Measurements from ENCODE around the gene PIAS1. TPM values are rescaled to one million over a fixed set of nuclear protein-coding genes. Genes with fewer than 3 reads are reported as not detected.

PIAS1 gene
- total RNA-seq, 3 donors from 2014 or later (not counting 1 experiment from before 2014, with no cell fraction given): 94.7 to 103 (median 99.2) TPM

DNA sequence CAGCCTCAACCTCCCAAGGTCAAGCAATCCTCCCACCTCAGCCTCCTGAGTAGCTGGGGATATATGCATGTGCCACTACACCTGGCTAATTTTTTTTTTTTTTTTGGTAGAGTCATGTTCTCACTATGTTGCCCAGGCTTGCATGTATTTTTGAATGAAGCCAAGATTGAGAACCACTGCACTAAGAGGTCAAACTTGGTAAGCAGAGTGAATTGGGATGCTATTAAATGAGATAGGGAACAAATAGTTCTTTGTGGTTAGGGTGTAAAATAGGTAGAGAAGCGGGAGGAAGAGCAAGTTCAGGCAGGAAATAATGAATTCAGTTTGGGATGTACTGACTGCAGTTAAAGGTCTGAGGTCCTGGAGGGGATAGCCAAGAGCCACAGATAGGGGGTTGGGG lies 39.9 kb upstream of the PIAS1 start:
- TF ChIP-seq, protein P1, sequence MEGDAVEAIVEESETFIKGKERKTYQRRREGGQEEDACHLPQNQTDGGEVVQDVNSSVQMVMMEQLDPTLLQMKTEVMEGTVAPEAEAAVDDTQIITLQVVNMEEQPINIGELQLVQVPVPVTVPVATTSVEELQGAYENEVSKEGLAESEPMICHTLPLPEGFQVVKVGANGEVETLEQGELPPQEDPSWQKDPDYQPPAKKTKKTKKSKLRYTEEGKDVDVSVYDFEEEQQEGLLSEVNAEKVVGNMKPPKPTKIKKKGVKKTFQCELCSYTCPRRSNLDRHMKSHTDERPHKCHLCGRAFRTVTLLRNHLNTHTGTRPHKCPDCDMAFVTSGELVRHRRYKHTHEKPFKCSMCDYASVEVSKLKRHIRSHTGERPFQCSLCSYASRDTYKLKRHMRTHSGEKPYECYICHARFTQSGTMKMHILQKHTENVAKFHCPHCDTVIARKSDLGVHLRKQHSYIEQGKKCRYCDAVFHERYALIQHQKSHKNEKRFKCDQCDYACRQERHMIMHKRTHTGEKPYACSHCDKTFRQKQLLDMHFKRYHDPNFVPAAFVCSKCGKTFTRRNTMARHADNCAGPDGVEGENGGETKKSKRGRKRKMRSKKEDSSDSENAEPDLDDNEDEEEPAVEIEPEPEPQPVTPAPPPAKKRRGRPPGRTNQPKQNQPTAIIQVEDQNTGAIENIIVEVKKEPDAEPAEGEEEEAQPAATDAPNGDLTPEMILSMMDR (IDR thresholded peaks at IDR 0.05): no peak
- Histone ChIP-seq H3K27ac (ENCODE audit: low read length) (no peak overlapping the region), H3K36me3 (ENCODE audit: control insufficient read depth, insufficient read depth, low read length) (no peaks in the 10 kb centered on the region), H3K9me3 (ENCODE audit: control insufficient read depth, insufficient read depth, low read length) (no peaks in the 10 kb centered on the region), H3K27me3 (ENCODE audit: control insufficient read depth, insufficient read depth, low read length) (no peaks in the 10 kb centered on the region), H3K4me1 (ENCODE audit: control insufficient read depth, insufficient read depth, low read length) (no peaks in the 10 kb centered on the region), H3K4me3 (ENCODE audit: low read length) (no peak overlapping the region)
- Mint-ChIP-seq H3K4me3 (no peak overlapping the region), H3K9me3 (no peaks in the 10 kb centered on the region), H3K36me3 (no peaks in the 10 kb centered on the region), H3K27ac (no peak overlapping the region), H3K27me3 (ENCODE audit: low read depth in 2 of 2) (peaks cover 12 to 22% of the 10 kb centered on the region in 2 donors), H3K4me1 (no peaks in the 10 kb centered on the region)
- ATAC-seq (no peak), DNase-seq (no peak)
- intact Hi-C loops (cut with micrococcal nuclease): loop anchor here (2.0 kb wide), 1 partner anchor 25 kb away; no protein-coding TSS in a partner anchor
- WGBS (ENCODE audit: insufficient coverage): 73% methylated on average over 1 of the region's 1 CpG

DNA sequence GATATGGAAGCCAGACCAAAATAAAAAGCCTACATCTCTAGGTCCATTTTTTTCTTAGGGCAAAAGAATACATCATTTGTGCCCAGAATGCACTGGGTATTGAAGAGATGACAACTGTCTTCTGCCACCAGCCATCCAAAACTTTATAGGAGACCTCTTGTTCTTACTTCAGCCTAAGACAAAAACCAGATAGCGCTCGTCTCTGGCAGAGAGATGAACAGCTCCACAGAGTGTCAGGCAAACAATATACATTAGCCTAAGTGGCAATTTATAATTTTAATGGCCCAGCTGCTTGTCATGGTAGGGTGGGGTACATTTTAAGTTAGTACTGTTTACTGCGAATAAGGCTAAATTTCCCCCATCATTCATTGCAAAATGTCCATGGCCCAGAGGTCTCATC lies 38.9 kb upstream of the PIAS1 start:
- Mint-ChIP-seq H3K27me3 (ENCODE audit: low read depth in 2 of 2) (peaks cover 6 to 11% of the 10 kb centered on the region in 2 donors), H3K4me3 (no peak overlapping the region), H3K4me1 (no peaks in the 10 kb centered on the region), H3K36me3 (no peaks in the 10 kb centered on the region), H3K27ac (no peak overlapping the region), H3K9me3 (no peaks in the 10 kb centered on the region)
- Histone ChIP-seq H3K4me3 (ENCODE audit: low read length) (no peak overlapping the region), H3K36me3 (ENCODE audit: control insufficient read depth, insufficient read depth, low read length) (no peaks in the 10 kb centered on the region), H3K4me1 (ENCODE audit: control insufficient read depth, insufficient read depth, low read length) (no peaks in the 10 kb centered on the region), H3K27ac (ENCODE audit: low read length) (no peak overlapping the region), H3K9me3 (ENCODE audit: control insufficient read depth, insufficient read depth, low read length) (no peaks in the 10 kb centered on the region), H3K27me3 (ENCODE audit: control insufficient read depth, insufficient read depth, low read length) (no peaks in the 10 kb centered on the region)
- TF ChIP-seq, protein P1 (IDR thresholded peaks at IDR 0.05): no peak
- intact Hi-C loops (cut with micrococcal nuclease): loop anchor here (2.0 kb wide), 1 partner anchor 24 kb away; no protein-coding TSS in a partner anchor
- no peak for DNase-seq
- 86% methylated on average over 2 of the region's 3 CpGs for WGBS (ENCODE audit: insufficient coverage)
- ATAC-seq: no peak

DNA sequence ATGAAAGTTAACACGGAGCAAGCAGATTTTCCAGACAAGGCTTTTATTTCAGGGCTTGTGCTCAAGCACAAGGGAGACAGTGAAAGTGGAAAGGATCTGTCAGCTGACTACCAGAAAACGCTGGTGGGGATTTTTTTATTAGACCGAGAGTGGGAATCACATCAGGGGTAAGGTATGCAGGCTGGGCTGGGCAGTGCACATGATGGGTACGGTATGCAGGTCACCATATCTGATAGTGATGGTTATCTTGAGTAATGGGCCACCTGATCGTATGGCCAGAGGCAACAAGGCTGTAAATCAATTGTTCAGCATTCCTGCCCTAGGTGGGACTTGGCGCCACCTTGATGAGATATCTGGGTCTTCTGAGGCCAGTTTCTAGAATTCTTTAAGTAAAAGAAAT lies 36.9 kb upstream of the PIAS1 start:
- DNase-seq (no peak), ATAC-seq (no peak)
- Histone ChIP-seq H3K27ac (ENCODE audit: low read length) (no peak overlapping the region), H3K27me3 (ENCODE audit: control insufficient read depth, insufficient read depth, low read length) (no peaks in the 10 kb centered on the region), H3K36me3 (ENCODE audit: control insufficient read depth, insufficient read depth, low read length) (no peaks in the 10 kb centered on the region), H3K4me3 (ENCODE audit: low read length) (no peak overlapping the region), H3K9me3 (ENCODE audit: control insufficient read depth, insufficient read depth, low read length) (no peaks in the 10 kb centered on the region), H3K4me1 (ENCODE audit: control insufficient read depth, insufficient read depth, low read length) (no peaks in the 10 kb centered on the region)
- intact Hi-C loops (cut with micrococcal nuclease): no loop called here
- H3K36me3 Mint-ChIP-seq: no peaks in the 10 kb centered on the region
- peaks cover 9% of the 10 kb centered on the region in 2 donors for H3K27me3 Mint-ChIP-seq (ENCODE audit: low read depth in 2 of 2)
- no peak overlapping the region for H3K27ac Mint-ChIP-seq
- no peak overlapping the region for H3K4me3 Mint-ChIP-seq
- H3K4me1 Mint-ChIP-seq: no peaks in the 10 kb centered on the region
- TF ChIP-seq, protein P1 (IDR thresholded peaks at IDR 0.05): no peak
- 93% methylated on average over 6 of the region's 6 CpGs for WGBS (ENCODE audit: insufficient coverage)
- no peaks in the 10 kb centered on the region for H3K9me3 Mint-ChIP-seq

DNA sequence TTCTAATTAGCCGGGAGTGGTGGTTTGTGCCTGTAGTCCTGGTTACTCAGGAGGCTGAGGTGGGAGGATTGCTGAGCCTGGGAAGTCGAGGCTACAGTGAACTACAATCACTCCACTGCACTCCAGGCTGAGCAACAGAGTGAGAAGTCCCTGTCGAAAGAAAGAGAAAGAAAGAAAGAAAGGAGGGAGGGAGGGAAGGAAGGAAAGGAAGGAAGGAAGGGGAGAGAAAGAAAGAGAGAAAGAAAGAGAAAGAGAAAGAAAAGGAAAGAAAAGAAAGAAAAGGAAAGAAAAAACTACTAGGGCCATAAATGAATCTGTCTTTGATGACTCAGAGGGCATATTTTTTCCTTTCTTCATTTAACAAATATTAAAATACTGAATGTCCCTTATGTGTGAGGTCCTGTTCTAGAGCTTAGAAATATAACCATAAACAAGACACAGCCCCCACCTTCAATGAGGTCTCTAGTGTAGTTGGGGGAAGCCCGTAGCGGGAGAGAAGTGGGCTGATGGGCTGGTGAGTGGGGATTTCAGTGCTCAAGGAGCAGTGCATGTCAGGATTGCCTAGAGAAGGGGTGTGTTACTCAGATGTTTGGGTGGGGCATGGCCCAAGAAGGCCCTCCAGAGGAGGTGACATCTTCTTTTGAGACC lies 35.2 kb upstream of the PIAS1 start:
- Histone ChIP-seq H3K36me3 (ENCODE audit: control insufficient read depth, insufficient read depth, low read length) (no peaks in the 10 kb centered on the region), H3K4me1 (ENCODE audit: control insufficient read depth, insufficient read depth, low read length) (no peaks in the 10 kb centered on the region), H3K27ac (ENCODE audit: low read length) (no peak overlapping the region), H3K27me3 (ENCODE audit: control insufficient read depth, insufficient read depth, low read length) (no peaks in the 10 kb centered on the region), H3K4me3 (ENCODE audit: low read length) (no peak overlapping the region), H3K9me3 (ENCODE audit: control insufficient read depth, insufficient read depth, low read length) (no peaks in the 10 kb centered on the region)
- TF ChIP-seq, protein P1 (IDR thresholded peaks at IDR 0.05): no peak
- no peaks in the 10 kb centered on the region for H3K9me3 Mint-ChIP-seq
- H3K27me3 Mint-ChIP-seq (ENCODE audit: low read depth in 2 of 2): peaks cover 0 to 7% of the 10 kb centered on the region in 2 donors
- H3K36me3 Mint-ChIP-seq: no peaks in the 10 kb centered on the region
- WGBS (ENCODE audit: insufficient coverage): 86% methylated on average over 4 of the region's 5 CpGs
- no peaks in the 10 kb centered on the region for H3K4me1 Mint-ChIP-seq
- no peak overlapping the region for H3K4me3 Mint-ChIP-seq
- intact Hi-C loops (cut with micrococcal nuclease): no loop called here
- H3K27ac Mint-ChIP-seq: no peak overlapping the region
- ATAC-seq (no peak), DNase-seq (no peak)
